Measurements from ENCODE around the gene YPEL2.

YPEL2 gene

GRCh38 chr17:59435238-59435637 is 103.8 kb downstream of the YPEL2 start:
- DNase-seq = no peak

- DNase-seq = no peak
These were observed 105.4 kb downstream of the YPEL2 start for GRCh38 chr17:59436900-59437299.

- no peak for DNase-seq
These were observed 106.4 kb downstream of the YPEL2 start for GRCh38 chr17:59437791-59438281.

GRCh38 chr17:59439262-59439661 is 107.8 kb downstream of the YPEL2 start:
- DNase-seq = no peak

GRCh38 chr17:59439741-59440211 is 108.3 kb downstream of the YPEL2 start:
- DNase-seq = no peak

GRCh38 chr17:59440757-59441463 is 109.5 kb downstream of the YPEL2 start:
- DNase-seq = peak; percentile 83

GRCh38 chr17:59441464-59442096 is 110.1 kb downstream of the YPEL2 start:
- DNase-seq = no peak

- no peak for DNase-seq
These were observed 111.7 kb downstream of the YPEL2 start for GRCh38 chr17:59443106-59443505.
